H9 (cell line): ENCODE measurements around the gene TTC28. TPM values are rescaled to one million over a fixed set of nuclear protein-coding genes. Genes with fewer than 3 reads are reported as not detected.
A peak's percentile ranks its signal among the peaks of the same experiment; 100 is the strongest.

ENCODE experiments used
- DNase-seq: peaks from one replicate; pipeline ENCODE4 v3.0.0-alpha.2; 2017
- H2AFZ ChIP-seq: one replicate; pipeline ENCODE4 v1.6.1; 2013; ENCODE audit warnings: mild to moderate bottlenecking, low read length, control low read depth, moderate library complexity
- H2AK5ac ChIP-seq: 2 replicates; pipeline ENCODE4 v1.6.1; 2013; ENCODE audit warnings: low read length, control low read depth, mixed read lengths; ENCODE audit not compliant: insufficient read length
- H2BK120ac ChIP-seq: one replicate; pipeline ENCODE4 v1.6.1; 2013; ENCODE audit warnings: low read depth, mild to moderate bottlenecking, low read length, control low read depth, inconsistent platforms; ENCODE audit not compliant: poor library complexity, severe bottlenecking
- H2BK12ac ChIP-seq: 2 replicates; pipeline ENCODE4 v1.6.1; 2013; ENCODE audit warnings: low read length, control low read depth, mixed read lengths, low read depth; ENCODE audit not compliant: insufficient read length
- H2BK15ac ChIP-seq: 2 replicates; pipeline ENCODE4 v1.6.1; 2013; ENCODE audit warnings: low read depth, low read length, control low read depth
- H2BK20ac ChIP-seq: one replicate; pipeline ENCODE4 v1.6.1; 2013; ENCODE audit warnings: low read depth, mild to moderate bottlenecking, low read length, control low read depth, inconsistent platforms; ENCODE audit not compliant: poor library complexity, severe bottlenecking
- H2BK5ac ChIP-seq: 2 replicates; pipeline ENCODE4 v1.6.1; 2013; ENCODE audit warnings: low read length, control low read depth, mixed read lengths; ENCODE audit not compliant: insufficient read length
- H3K14ac ChIP-seq: 2 replicates; pipeline ENCODE4 v1.6.1; 2013; ENCODE audit warnings: low read length, control low read depth; ENCODE audit not compliant: insufficient read depth
- H3K18ac ChIP-seq: 2 replicates; pipeline ENCODE4 v1.6.1; 2013; ENCODE audit warnings: low read depth, mild to moderate bottlenecking, mixed read lengths, low read length, control low read depth; ENCODE audit not compliant: insufficient read length
- H3K23ac ChIP-seq: 2 replicates; pipeline ENCODE4 v1.6.1; 2013; ENCODE audit warnings: low read length, control low read depth, mixed read lengths, low read depth; ENCODE audit not compliant: insufficient read length
- H3K23me2 ChIP-seq: 2 replicates; pipeline ENCODE4 v1.6.1; 2013; ENCODE audit warnings: low read depth, mild to moderate bottlenecking, mixed read lengths, low read length, control low read depth; ENCODE audit not compliant: insufficient read length, poor library complexity, severe bottlenecking
- H3K27ac ChIP-seq: 2 replicates; pipeline ENCODE4 v1.5.1; 2013; ENCODE audit warnings: low read length, control low read depth, mixed read lengths, low read depth; ENCODE audit not compliant: insufficient read length
- H3K27me3 ChIP-seq: 2 replicates; pipeline ENCODE4 v1.6.1; 2013; ENCODE audit warnings: low read length, control low read depth, inconsistent platforms; ENCODE audit not compliant: insufficient read depth
- H3K4ac ChIP-seq: 2 replicates; pipeline ENCODE4 v1.6.1; 2013; ENCODE audit warnings: low read depth, mild to moderate bottlenecking, control low read depth, inconsistent platforms, low read length, moderate library complexity
- H3K4me1 ChIP-seq: 2 replicates; pipeline ENCODE4 v1.6.1; 2013; ENCODE audit warnings: low read length, control low read depth, inconsistent platforms; ENCODE audit not compliant: insufficient read depth
- H3K4me2 ChIP-seq: 2 replicates; pipeline ENCODE4 v1.6.1; 2013; ENCODE audit warnings: low read length, control low read depth, mixed read lengths; ENCODE audit not compliant: insufficient read length, insufficient read depth
- H3K56ac ChIP-seq: 2 replicates; pipeline ENCODE4 v1.6.1; 2013; ENCODE audit warnings: low read depth, mild to moderate bottlenecking, mixed read lengths, low read length, control low read depth; ENCODE audit not compliant: insufficient read length
- H3K79me1 ChIP-seq: 2 replicates; pipeline ENCODE4 v1.6.1; 2013; ENCODE audit warnings: low read depth, mild to moderate bottlenecking, moderate library complexity, low read length, control low read depth, inconsistent platforms; ENCODE audit not compliant: insufficient read depth, poor library complexity, severe bottlenecking
- H3K79me2 ChIP-seq: 2 replicates; pipeline ENCODE4 v1.6.1; 2013; ENCODE audit warnings: low read length, control low read depth, inconsistent platforms; ENCODE audit not compliant: insufficient read depth
- H3K9ac ChIP-seq: 2 replicates; pipeline ENCODE4 v1.6.1; 2013; ENCODE audit warnings: low read length, control low read depth, mixed read lengths; ENCODE audit not compliant: insufficient read length; ENCODE audit errors: extremely low read depth
- H3K9me3 ChIP-seq: one replicate; pipeline ENCODE4 v1.6.1; 2013; ENCODE audit warnings: low read depth, low read length, inconsistent platforms; ENCODE audit not compliant: control insufficient read depth
- H3T11ph ChIP-seq: one replicate; pipeline ENCODE4 v1.6.1; 2013; ENCODE audit warnings: mild to moderate bottlenecking, low read length, control low read depth, inconsistent platforms
- H4K20me1 ChIP-seq: one replicate; pipeline ENCODE4 v1.6.1; 2013; ENCODE audit not compliant: control insufficient read depth, insufficient read length, insufficient read depth
- H4K5ac ChIP-seq: 2 replicates; pipeline ENCODE4 v1.6.1; 2013; ENCODE audit warnings: low read depth, mild to moderate bottlenecking, mixed read lengths, low read length, control low read depth; ENCODE audit not compliant: insufficient read length
- H4K8ac ChIP-seq: replicated peaks from 2 replicates; pipeline ENCODE4 v1.6.1; 2013; ENCODE audit warnings: low read length, control low read depth, mixed read lengths, low read depth; ENCODE audit not compliant: insufficient read length
- H4K91ac ChIP-seq: 2 replicates; pipeline ENCODE4 v1.6.1; 2013; ENCODE audit warnings: low read depth, mild to moderate bottlenecking, moderate library complexity, mixed read lengths, low read length, control low read depth; ENCODE audit not compliant: insufficient read length
- H3K27ac Mint-ChIP-seq, 3 experiments: 2 replicates in 2 of 3; 3 replicates in 1 of 3; pipeline ENCODE4 v1.8.0; 2020 to 2021; ENCODE audit warnings: mixed read lengths in 3 of 3, mild to moderate bottlenecking in 1 of 3, moderate library complexity in 1 of 3
- H3K27me3 Mint-ChIP-seq: 2 replicates; pipeline ENCODE4 v1.8.0; 2021; ENCODE audit warnings: low read depth, mild to moderate bottlenecking, moderate library complexity, mixed read lengths
- H3K36me3 Mint-ChIP-seq, 3 experiments: 2 replicates in 2 of 3; 3 replicates in 1 of 3; pipeline ENCODE4 v1.8.0; 2020 to 2021; ENCODE audit warnings: low read depth in 3 of 3, mixed read lengths in 3 of 3; ENCODE audit not compliant: insufficient read depth in 1 of 3
- H3K4me1 Mint-ChIP-seq, 2 experiments: 2 replicates each; pipeline ENCODE4 v1.8.0; 2020; ENCODE audit warnings: mixed read lengths in 2 of 2
- H3K4me3 Mint-ChIP-seq, 2 experiments: 2 replicates in 1 of 2; 3 replicates in 1 of 2; pipeline ENCODE4 v1.8.0; 2020 to 2021; ENCODE audit warnings: mild to moderate bottlenecking in 2 of 2, mixed read lengths in 2 of 2, moderate library complexity in 1 of 2
- H3K9me3 Mint-ChIP-seq, 2 experiments: 2 replicates in 1 of 2; 3 replicates in 1 of 2; pipeline ENCODE4 v1.8.0; 2020; ENCODE audit warnings: mild to moderate bottlenecking in 2 of 2, mixed read lengths in 2 of 2, moderate library complexity in 1 of 2
- WGBS: extraction: QIAGEN DNeasy Blood & Tissue Kit; methylation state at CpG from one replicate; pipeline ENCODE4 v1.1.7; 2013; ENCODE audit warnings: missing lambda C conversion rate, low lambda C conversion rate, mixed read lengths; ENCODE audit not compliant: insufficient read length; ENCODE audit errors: extremely low coverage; 5-methylcytosine and 5-hydroxymethylcytosine counted together
- total RNA-seq: library from RNA; stranded (reverse); gene quantifications from 2 replicates; pipeline ENCODE4 v1.2.1, GENCODE V29; 2021
- TF ChIP-seq, protein P1 (sequence below): fragments of 200-600 bp; sonication (generic); conservative IDR thresholded peaks from 3 replicates; pipeline ENCODE4 v1.8.0; 2021; ENCODE audit warnings: antibody characterized with exemption, mild to moderate bottlenecking

TTC28 gene
- total RNA-seq, 1 experiment from 2014 or later: 13.6 TPM

DNA sequence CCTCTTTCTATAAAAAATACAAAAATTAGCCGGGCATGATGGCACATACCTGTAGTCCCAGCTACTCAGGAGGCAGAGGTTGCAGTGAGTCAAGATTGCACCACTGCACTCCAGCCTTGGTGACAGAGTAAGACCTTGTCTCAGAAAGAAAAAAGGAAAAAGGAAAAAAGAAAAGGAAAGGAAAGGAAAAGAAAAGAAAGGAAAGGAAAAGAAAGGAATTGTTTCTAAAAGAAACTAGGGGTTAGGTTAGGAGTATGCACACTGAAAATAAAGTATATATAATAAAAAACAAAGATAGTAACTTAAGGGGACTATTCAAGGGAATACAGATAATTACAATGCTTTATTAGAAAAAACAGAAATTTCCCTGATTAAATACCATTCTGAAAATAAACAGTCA lies 50.9 kb downstream of the TTC28 start:
- peaks cover 12 to 15% of the 10 kb centered on the region in 2 experiments for H3K4me1 Mint-ChIP-seq

More for the DNA sequence above, 50.9 kb downstream of the TTC28 start:
- H4K8ac ChIP-seq: no peak overlapping the region
- no peak overlapping the region for H2AFZ ChIP-seq
- no peaks in the 10 kb centered on the region for H3K9me3 ChIP-seq
- no peaks in the 10 kb centered on the region for H3K23me2 ChIP-seq
- no peaks in the 10 kb centered on the region for H3K79me2 ChIP-seq
- no peak overlapping the region for H3K27ac ChIP-seq
- no peaks in the 10 kb centered on the region for H3K4me1 ChIP-seq
- no peak overlapping the region for H2BK15ac ChIP-seq
- DNase-seq: no peak
- H3K4ac ChIP-seq: no peak overlapping the region
- no peaks in the 10 kb centered on the region for H3K36me3 Mint-ChIP-seq
- H3K27ac Mint-ChIP-seq: peak overlapping the region in 1 of 3 experiments; percentile 81; a peak in 3 of 7 replicates
- no peak overlapping the region for H3K4me2 ChIP-seq
- no peak overlapping the region for H3K56ac ChIP-seq
- no peak overlapping the region for H3K23ac ChIP-seq
- peak overlapping the region in 1 of 2 experiments; percentile 16; a peak in 2 of 5 replicates for H3K4me3 Mint-ChIP-seq
- no peaks in the 10 kb centered on the region for H3K9me3 Mint-ChIP-seq
- no peaks in the 10 kb centered on the region for H4K20me1 ChIP-seq
- H2AK5ac ChIP-seq: no peak overlapping the region
- H3K27me3 ChIP-seq: no peaks in the 10 kb centered on the region
- no peak overlapping the region for H3T11ph ChIP-seq
- TF ChIP-seq, protein P1, sequence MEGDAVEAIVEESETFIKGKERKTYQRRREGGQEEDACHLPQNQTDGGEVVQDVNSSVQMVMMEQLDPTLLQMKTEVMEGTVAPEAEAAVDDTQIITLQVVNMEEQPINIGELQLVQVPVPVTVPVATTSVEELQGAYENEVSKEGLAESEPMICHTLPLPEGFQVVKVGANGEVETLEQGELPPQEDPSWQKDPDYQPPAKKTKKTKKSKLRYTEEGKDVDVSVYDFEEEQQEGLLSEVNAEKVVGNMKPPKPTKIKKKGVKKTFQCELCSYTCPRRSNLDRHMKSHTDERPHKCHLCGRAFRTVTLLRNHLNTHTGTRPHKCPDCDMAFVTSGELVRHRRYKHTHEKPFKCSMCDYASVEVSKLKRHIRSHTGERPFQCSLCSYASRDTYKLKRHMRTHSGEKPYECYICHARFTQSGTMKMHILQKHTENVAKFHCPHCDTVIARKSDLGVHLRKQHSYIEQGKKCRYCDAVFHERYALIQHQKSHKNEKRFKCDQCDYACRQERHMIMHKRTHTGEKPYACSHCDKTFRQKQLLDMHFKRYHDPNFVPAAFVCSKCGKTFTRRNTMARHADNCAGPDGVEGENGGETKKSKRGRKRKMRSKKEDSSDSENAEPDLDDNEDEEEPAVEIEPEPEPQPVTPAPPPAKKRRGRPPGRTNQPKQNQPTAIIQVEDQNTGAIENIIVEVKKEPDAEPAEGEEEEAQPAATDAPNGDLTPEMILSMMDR: no peak
- no CpG with 5 or more reads among the region's 1 CpG for WGBS
- H3K9ac ChIP-seq: no peak overlapping the region
- H3K27me3 Mint-ChIP-seq: no peaks in the 10 kb centered on the region
- H2BK5ac ChIP-seq: no peak overlapping the region
- H2BK12ac ChIP-seq: no peak overlapping the region
- H3K14ac ChIP-seq: no peak overlapping the region
- no peak overlapping the region for H2BK120ac ChIP-seq
- H2BK20ac ChIP-seq: no peak overlapping the region
- H4K91ac ChIP-seq: no peak overlapping the region
- no peak overlapping the region for H4K5ac ChIP-seq
- no peak overlapping the region for H3K18ac ChIP-seq
- H3K79me1 ChIP-seq: no peaks in the 10 kb centered on the region
